Measurements from ENCODE around the gene HNRNPUL2.

- TF ChIP-seq POLR2A (IDR thresholded peaks at IDR 0.05) (no peak), CTCF (IDR thresholded peaks at IDR 0.05) (no peak)
Observed at GRCh38 chr11:62715150-62716130, 11.8 kb downstream of the HNRNPUL2 start.

Data from testis (tissue), 2 donors.